ENCODE data around the gene CCDC159.

DNA sequence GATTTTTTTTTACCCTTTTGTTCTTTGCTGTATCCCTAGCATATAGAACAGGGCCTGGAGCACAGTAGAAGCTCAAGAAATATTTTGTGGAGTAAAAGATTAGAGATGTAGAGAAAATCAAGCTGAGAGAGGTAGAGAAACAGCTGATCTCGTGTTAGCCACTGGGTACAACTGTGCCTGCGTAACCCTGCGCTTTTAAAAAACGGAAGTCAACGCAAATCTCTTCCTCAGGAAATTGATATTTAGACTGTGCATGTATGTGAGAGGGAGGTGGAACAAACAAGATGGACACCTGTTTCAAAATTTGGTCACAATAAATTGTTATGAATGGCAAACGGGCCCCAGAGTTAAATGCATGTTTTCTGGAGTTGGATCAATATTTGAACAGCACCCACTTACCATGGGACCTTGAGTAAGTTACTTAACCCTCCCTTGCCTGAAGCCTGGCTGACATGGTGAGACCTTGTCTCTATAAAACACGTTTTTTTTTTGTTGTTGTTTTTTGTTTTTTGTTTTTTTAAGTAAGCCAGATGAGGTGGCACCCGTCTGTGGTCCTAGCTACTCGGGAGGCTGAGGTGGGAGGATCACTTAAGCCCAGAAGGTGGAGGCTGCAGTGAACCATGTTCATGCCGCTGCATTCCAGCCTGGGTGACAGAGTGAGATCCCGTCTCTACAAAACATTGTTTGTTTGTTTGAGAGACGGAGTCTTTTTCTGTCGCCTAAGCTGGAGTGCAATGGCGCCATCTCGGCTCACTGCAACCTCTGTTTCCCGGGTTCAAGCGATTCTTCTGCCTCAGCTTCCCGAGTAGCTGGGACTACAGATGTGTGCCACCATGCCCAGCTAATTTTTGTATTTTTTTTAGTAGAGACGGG, 41.1 kb downstream of the CCDC159 start:
- TF ChIP-seq CTCF (conservative IDR thresholded peaks at IDR 0.05; ENCODE audit: low read depth in 2 of 2) (no peak), REST (IDR thresholded peaks at IDR 0.05; ENCODE audit: unreplicated experiment) (no peak), POLR2AphosphoS5 (IDR thresholded peaks at IDR 0.05; ENCODE audit: low read depth) (no peak), EZH2 (IDR thresholded peaks at IDR 0.05; ENCODE audit: low read depth, unreplicated experiment) (no peak), CREB1 (CRISPR knock-in tag; IDR thresholded peaks at IDR 0.05; ENCODE audit: low read depth) (no peak), EZH2phosphoT487 (IDR thresholded peaks at IDR 0.05; ENCODE audit: unreplicated experiment) (no peak), NANOG (IDR thresholded peaks at IDR 0.05; ENCODE audit: borderline replicate concordance) (no peak), ZNF114 (CRISPR knock-in tag; IDR thresholded peaks at IDR 0.05) (no peak), ETS1 (IDR thresholded peaks at IDR 0.05) (no peak), JUNB (IDR thresholded peaks at IDR 0.05; ENCODE audit: unreplicated experiment) (no peak), ZNF331 (CRISPR knock-in tag; IDR thresholded peaks at IDR 0.05; ENCODE audit: low read depth) (no peak), STAT1 (IDR thresholded peaks at IDR 0.05; ENCODE audit: unreplicated experiment) (no peak)
- TF ChIP-seq, protein P1, sequence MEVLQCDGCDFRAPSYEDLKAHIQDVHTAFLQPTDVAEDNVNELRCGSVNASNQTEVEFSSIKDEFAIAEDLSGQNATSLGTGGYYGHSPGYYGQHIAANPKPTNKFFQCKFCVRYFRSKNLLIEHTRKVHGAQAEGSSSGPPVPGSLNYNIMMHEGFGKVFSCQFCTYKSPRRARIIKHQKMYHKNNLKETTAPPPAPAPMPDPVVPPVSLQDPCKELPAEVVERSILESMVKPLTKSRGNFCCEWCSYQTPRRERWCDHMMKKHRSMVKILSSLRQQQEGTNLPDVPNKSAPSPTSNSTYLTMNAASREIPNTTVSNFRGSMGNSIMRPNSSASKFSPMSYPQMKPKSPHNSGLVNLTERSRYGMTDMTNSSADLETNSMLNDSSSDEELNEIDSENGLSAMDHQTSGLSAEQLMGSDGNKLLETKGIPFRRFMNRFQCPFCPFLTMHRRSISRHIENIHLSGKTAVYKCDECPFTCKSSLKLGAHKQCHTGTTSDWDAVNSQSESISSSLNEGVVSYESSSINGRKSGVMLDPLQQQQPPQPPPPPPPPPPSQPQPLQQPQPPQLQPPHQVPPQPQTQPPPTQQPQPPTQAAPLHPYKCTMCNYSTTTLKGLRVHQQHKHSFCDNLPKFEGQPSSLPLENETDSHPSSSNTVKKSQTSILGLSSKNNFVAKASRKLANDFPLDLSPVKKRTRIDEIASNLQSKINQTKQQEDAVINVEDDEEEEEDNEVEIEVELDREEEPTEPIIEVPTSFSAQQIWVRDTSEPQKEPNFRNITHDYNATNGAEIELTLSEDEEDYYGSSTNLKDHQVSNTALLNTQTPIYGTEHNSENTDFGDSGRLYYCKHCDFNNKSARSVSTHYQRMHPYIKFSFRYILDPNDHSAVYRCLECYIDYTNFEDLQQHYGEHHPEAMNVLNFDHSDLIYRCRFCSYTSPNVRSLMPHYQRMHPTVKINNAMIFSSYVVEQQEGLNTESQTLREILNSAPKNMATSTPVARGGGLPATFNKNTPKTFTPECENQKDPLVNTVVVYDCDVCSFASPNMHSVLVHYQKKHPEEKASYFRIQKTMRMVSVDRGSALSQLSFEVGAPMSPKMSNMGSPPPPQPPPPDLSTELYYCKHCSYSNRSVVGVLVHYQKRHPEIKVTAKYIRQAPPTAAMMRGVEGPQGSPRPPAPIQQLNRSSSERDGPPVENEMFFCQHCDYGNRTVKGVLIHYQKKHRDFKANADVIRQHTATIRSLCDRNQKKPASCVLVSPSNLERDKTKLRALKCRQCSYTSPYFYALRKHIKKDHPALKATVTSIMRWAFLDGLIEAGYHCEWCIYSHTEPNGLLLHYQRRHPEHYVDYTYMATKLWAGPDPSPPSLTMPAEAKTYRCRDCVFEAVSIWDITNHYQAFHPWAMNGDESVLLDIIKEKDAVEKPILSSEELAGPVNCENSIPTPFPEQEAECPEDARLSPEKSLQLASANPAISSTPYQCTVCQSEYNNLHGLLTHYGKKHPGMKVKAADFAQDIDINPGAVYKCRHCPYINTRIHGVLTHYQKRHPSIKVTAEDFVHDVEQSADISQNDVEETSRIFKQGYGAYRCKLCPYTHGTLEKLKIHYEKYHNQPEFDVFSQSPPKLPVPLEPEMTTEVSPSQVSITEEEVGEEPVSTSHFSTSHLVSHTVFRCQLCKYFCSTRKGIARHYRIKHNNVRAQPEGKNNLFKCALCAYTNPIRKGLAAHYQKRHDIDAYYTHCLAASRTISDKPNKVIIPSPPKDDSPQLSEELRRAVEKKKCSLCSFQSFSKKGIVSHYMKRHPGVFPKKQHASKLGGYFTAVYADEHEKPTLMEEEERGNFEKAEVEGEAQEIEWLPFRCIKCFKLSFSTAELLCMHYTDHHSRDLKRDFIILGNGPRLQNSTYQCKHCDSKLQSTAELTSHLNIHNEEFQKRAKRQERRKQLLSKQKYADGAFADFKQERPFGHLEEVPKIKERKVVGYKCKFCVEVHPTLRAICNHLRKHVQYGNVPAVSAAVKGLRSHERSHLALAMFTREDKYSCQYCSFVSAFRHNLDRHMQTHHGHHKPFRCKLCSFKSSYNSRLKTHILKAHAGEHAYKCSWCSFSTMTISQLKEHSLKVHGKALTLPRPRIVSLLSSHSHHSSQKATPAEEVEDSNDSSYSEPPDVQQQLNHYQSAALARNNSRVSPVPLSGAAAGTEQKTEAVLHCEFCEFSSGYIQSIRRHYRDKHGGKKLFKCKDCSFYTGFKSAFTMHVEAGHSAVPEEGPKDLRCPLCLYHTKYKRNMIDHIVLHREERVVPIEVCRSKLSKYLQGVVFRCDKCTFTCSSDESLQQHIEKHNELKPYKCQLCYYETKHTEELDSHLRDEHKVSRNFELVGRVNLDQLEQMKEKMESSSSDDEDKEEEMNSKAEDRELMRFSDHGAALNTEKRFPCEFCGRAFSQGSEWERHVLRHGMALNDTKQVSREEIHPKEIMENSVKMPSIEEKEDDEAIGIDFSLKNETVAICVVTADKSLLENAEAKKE (CRISPR knock-in tag; IDR thresholded peaks at IDR 0.05), result no peak
